ENCODE results near the gene BCOR.

Gene BCOR

DNA sequence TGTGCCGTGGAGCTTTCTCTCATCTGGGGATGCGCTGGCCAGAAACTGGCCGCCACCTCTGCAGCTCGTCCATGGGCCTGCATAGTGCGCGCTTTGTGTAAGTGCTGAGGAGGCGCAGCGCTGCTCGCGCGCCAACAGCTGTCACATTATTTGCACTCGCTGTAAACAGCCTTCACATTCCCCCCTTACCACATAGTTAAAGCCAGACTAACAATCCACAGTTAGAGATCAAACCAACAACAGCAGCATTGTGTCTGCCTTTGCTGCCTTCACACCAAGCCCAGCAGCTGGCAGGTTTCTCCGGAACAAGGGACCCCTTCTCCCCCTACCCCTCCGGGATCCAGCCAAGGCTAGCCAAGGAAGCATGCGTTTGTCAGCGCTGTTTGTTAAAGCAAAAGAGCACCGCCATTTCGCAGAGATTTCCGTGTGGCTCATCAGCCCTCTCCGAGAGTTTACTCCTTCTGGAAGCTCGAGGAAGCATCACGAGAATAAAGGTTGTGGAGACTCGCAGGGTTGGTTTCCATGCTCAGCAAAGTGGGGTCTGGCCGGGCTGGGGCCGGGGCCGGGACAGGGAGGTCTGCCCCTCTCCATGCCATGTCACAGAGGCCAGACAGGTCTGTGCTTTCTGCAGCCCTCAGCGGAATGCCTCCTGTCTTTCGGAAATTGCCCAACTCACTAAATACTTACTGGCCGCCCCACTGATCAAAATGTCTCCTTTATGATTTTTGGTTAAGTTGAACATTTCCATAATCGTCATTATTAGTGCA lies 11.0 kb downstream of the BCOR start:
- peak in 42 of 51 donors; percentile 1 to 77 (median 34) for DNase-seq

DNA sequence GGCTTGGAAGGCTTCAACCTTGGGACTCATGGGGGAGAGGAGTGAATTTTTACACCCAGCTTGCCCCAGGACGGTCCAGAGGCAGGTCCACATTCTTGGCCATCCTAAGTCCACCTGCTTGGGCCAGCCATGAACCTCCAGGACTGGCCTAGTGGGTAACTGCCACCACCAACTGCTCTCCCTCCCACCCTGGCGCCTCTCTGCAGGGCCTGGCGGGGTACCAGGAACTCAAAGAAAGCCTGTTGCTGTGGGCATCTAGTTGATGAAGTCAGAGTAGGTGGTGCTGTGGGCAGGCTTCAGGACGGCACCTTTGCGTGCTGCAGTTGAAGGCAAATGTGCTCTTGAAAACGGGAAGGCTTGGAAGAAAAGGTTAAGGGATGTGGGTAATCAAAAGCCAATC lies 12.0 kb downstream of the BCOR start:
- DNase-seq = peak in 6 of 51 donors; percentile 2 to 14 (median 8)

DNA sequence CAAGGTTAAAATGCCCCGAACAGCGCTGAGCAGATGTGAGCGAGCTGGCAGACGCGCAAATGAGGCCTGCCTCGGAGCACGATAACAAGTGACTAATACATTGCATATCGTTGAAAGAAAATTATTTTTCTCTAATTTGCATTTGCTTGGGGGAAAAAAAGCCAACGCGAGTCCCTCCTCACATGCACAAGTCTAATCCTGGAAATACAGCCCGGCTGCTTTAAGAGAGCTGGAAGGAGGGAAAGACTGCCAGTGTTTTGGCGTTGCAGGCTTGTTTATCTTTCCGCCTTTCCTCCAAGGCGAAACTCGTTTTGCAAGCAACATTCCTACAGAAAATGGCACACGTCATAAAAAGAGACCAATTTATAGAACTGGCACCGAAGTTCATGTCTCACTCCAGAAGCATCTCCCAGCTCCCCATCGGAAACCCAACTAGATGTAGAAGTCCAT lies 12.6 kb downstream of the BCOR start:
- no peak for DNase-seq

DNA sequence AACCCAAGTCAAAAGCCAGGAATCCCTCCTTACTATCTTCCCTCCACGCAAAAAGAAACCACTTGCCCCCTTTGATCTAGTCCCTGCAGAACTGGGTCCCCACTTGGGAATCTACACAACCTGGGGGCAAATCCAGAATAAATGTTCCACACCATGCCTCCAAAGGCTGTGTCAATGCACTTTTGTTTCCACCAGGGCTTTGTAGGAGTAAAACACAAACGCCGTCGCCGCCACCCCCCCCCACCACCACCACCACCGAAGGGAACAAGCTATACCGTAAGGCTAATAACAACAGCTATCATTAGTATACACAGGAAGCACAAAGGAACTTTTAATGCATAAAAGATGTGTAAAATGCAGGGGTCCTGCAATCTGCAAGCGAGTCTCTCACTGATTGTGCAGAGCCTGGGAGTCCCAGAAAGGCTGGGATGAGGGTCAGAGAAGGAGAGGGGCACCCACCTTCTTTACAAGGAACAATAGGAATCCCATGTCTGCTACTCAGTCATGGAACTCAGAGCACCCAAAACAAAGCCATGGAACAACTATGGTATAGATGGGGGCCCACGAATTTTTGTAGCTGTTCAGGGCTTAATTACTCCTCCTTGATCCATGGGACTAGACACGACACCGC lies 13.2 kb downstream of the BCOR start:
- no peak for DNase-seq

DNA sequence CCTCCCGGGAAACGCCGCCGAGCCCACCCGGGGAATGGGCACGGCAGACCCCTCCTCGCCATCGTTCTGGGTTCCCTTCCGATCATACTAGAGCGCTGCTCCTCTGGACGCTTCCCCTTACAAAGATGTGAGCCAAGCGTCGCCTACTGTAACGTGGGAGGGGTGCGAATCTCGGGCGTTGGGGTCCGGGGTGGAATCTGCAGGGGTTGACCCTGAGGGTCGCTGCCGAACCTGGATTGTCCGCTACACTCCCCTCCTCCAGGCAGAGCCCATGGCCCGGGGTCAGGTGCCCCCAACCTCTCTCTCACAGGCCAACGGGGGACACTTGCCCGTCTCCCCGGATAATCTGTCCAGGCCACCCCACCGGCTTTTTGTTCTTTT lies 13.8 kb downstream of the BCOR start:
- DNase-seq = no peak

DNA sequence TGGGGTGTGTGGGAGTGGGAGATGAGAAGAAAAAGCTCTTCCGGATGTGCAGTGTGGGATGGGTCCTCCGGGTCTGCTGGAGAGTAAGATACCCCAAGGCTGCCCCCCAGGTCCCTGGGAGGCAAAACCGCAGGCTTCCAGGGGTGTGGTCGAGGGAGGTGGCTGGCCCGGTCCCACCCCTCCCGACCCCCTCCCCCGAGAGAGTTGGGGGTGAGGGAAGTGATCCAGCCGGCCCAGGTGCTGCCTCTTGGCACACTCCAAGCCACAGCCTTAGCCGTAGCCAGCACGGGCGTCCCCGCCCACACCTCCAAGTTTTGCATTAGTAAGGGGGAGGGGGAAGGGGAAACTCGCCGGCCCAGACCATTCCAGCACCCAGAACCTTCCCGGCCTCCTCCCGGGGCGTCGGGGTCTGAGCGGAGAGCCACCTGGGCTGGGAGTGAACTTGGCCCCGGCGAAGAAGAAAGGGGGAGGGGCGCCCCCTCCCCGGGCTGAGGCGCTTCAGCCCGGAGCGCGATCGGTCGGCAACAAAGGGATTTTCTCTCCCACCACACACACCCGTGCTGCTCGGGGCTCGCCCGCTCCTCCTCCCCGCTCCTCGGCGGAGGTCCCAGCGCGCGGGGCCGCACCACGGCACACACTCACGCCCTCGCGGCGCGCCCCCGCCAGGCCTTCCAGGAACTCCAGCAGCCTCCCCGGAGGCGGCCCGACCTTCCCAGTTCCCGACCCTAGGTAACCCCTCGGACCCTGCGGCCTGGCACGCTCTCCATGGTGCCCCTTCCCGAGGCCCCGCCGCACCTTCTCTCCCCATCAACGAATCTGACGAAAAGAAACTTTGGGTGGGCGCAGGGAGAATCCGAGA lies 14.4 kb downstream of the BCOR start:
- DNase-seq = peak in 4 of 51 donors; percentile 3 to 28 (median 11)

DNA sequence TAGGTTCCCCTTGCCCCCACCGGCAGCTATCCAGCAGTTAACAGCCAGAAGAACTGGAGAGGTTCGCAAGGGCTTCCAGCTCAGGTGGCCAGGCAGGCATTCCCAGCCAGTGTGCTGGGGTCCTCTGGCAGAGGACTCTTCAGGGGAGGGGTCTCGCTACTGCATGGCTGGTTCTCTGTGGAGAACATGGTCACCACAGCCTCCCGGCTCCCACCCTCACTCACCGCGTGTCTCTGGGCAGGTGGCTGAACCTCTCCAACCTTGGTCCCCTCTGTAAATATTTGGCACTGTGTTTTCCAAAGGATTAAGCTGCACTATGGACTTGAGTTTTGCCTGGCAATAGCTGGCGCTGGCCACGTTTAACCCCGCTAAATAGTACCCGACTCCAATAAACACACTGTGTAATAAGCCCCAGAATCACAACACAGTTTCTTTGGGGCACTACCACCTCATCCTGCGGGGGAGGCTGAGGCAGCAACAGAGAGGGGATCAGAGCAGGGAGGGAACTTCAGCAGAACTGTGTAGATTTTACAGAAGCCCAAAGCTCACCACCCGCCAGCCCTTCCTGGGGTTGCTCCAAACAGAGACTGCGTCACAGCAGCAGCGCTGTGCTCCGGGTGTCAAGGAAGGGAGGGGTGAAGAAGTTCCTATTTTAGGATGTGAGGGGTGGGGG lies 15.2 kb downstream of the BCOR start:
- DNase-seq = peak in 1 of 51 donors; percentile 5

DNA sequence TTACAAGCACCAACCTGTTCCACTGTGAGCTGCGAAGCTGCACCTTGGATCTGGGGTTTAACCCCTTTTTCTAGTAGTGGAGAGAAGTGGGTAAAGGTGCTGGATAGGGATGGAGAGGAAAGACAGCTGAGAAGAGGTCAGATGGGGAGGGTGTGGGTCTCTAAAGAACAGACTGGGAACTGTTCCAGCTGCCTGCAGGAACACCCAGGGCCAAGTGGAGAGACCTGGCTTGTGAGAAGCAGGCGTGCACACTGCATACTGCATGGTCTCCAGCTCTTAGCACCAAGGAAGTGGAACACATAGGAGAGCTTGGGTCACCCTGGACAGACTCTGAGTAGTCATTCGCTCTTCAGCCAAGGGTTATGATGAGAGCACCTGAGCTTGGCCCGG lies 16.1 kb downstream of the BCOR start:
- DNase-seq = no peak

DNA sequence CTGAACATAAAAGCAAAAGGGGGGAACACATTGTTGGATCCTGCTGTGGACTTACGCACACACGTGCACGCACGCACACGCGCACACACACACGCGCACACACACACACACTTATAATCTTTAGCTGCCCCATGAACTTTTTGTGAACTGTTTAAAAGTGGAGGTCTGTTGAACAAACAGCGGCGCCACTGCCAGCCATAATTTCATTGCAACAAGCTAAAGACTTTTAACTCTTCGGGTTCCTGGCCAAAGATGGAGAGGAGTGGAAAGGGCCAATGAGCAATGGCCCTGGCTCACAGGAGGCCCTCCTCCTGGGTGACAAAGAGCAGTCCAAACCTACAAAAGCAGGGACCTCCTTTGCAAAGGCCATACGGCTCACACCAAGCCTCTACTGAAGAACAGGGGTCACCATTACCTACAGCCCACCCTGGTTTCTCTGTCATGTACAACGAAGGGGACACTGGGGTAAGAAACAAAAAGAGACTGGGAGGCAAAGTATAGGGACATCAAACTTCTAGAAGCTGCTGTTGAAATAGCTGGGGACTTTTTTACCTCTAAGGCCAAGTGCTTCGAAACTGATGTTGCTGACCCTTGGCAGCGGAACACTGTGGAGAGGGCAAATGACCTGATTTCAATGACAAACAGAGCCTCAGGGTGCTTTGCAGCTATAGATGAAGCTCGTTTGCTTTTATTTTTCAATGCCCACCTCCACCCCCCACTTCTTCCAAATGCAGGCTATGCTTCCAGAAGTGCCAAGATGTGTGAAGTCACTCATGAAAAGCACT lies 16.7 kb downstream of the BCOR start:
- no peak for DNase-seq

DNA sequence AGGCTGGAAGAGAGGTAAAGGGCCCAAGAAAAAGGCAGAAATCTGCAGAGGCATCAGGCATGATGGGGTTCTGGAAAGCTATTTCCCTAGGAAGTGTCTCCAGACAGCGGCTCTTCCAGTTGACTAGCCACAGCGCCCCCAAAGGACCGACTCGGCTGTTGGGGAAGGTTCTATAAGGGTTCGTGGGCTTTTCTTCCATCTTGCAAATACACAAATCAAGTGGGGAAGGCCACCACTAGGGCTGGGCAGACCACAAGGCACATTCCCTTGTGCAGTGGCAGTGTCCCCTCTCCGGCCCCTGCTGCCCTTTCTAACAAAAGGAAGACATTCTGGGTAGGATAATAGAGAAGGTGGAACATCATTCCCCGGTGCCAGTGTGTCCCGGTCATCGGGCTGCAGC lies 18.2 kb downstream of the BCOR start:
- no peak for DNase-seq

DNA sequence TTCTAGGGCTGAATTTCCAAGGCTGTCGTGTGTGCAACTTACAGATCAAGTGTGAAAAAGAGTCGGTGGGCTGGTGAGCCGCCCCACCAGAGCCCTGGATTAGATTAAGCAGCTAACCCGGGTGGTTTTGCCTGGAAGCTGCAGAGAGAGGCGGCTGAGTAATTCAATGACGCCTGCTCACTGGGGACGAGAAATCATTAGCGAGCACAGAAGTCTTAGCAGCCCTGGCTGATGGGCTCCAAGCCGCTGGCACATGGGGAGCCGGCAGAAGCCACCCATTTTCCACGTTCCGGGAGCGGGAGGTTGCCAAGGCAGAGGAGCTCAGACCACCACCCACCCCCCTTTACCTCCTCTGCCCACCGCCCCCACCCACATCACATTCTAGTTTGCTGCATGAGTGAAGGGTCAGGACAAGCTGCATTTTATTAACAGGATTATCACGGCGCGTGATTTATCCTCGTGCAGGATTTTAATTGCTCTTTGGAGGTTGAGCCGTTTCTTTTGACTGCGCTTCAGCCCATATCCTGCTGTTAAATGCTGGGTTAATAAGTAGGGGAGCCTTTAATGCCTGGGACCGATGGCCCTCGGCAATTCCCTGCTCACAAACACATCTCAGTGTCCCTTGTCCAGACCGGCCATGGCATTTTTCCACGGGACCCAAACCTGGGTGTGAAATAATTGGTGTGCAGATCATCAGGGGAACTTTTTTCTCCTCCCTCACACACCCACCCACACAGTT lies 19.1 kb downstream of the BCOR start:
- no peak for DNase-seq

DNA sequence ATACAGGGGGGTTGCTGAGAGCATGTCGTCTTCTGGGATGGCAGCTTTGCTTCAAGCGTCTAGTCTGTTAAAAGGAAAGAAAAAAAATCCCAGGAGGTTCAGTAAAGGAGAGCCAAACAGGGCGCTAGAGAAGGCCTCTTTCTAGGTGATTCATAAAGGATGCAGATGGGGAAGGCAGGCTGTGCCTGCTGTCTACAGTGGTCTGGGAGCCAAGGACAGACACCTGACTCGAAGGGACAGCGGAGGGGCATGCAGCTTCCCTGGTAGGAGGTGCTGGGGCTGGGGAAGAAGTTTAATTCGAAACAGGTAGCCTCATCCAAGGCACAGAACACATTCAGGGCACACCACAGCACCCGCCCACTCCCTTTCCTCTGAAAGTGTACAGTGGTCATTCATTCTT lies 19.9 kb downstream of the BCOR start:
- DNase-seq = no peak

DNA sequence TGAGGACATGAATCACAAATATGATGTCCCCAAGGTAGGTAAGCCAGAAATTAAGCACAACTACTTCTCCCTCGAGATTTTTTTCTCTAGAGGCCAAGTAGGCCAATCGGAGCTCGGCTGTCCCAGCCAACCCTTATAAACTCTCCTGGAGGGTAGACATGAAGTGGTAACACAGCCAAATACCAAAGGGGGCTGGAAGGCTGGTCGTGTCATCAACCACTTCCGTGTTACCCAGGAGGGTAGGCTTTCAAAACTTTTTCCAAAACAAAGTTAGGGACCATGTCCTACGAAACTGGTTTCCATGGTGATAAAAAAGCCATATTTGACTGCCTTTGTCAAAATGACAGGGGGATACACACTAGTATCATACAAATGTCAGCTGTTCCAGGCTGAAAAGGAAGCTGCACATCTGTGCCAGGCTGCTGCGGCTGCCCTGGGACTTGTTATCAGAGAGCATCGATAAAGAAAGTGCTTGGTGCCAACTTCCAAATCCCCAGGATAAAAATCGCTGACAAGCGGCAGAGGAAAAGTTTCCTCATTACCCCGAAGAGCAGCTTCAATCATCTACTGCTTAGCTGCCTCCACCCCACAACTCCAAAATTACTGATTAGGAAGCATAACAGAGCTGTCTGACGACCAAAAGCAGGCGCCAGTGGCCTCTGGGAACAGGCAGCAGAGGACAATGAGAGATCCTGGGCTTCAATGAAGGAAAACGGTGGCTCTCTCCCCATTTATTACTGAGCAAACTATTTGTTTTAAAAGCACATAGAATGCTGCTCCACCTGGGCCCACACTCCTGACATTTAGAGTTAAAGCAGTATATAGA lies 20.8 kb downstream of the BCOR start:
- DNase-seq = no peak

DNA sequence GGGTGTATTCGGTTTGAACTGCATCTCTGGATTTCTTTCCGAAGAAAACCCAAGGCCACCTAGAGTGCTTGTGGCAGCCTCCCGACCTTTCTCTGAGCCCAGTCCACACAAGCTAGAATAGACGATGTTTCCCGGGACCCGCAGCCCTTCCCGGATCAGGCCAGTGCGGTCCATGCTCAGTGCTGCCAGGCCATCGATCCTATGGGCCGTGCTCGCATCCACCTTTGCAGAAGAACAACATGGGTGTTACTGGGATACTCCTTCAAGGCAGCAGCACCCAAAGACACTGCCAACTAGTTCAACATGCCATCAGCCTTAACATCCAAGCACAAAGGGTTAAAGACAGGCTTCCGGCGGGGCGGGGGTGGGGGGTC lies 22.8 kb downstream of the BCOR start:
- DNase-seq = no peak

DNA sequence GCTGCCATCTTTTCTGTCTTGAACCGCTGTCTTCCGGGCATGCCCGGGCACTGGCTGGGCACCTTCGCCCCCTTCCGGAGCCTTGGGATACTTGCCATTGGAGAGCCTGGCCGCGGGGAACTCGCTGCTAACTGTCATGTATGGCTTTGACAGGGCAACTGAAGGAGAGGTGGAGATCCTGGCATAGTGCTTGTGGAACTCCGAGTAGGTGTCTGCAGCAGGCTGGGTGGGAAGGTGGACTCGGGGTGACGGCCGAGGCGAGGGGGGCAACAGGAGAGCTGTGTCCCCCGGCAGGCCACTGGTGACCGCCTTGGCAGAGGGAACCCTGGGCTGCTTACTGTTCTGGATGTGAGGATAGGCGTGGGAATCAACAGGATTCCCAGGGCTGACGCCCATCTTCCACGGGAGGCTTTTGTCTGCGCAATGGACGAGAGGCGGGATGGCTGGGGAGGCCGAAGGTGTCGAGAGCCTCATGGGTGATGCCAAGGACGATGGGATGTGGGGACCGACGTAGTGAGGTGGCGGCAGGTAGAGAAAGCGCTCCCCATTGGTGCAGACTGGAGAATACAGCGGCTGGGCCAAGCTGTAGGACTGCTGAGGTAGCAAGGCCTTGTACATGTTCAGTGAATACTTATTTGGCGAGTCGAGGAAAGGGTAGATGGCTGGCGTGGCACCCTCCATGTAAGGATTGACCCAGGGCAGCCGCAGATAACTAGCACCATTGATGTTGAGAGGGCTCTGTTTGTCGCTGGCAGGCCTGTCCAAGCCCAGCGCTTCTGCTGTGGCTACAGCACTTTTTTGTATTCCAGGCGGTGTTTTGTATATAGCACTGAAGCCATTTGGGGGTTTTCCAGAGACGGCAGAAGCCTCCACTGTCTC lies 23.4 kb downstream of the BCOR start:
- peak in 4 of 51 donors; percentile 2 to 39 (median 10) for DNase-seq

DNA sequence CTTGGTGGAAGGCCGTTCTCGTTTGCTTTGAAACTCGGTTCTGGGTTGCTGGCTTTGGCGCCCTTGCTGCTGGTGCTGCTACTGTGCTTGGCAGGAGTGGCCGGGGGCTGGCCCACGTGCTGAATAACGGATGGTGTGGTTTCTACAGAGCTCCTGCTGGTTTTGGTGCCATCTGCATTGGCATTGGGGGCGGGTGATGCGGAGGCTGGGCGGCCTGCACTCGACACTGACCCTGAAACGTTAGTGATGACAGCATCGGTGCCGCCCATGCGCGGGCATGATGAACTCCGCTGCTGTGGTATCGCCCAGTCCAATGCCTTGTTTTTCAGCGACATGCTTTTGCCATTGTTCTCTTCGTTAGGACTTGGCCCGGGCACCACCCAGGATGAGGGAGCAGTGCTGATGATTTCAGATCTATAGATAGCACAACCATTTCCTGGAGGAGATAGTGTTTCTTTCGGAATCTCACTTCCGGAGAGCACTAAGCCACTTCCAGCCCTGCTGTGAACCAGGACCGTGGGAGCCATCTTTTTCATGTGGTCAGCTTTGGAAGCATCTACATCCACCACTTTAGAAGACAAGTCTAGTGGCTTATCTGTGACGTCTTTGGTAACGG lies 24.2 kb downstream of the BCOR start:
- DNase-seq = no peak

DNA sequence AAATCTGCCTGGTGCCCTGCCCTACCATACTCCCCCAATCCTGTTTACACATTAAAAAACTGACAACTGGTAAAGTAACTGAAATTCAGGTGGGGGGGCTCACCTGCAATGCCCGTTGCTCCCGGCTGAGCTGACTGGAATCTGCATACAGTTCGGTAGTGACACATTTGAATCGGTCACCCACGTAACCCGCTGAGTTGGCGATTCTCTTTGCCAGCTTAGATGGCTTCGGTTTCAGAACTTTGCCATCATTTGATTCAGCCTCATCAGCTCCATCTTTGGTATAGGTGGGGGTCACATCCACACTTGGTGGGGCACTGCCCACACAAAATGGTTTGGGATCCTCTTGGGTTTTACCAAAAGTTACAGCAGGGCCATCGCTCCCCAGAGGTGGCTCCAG lies 25.5 kb downstream of the BCOR start:
- no peak for DNase-seq

DNA sequence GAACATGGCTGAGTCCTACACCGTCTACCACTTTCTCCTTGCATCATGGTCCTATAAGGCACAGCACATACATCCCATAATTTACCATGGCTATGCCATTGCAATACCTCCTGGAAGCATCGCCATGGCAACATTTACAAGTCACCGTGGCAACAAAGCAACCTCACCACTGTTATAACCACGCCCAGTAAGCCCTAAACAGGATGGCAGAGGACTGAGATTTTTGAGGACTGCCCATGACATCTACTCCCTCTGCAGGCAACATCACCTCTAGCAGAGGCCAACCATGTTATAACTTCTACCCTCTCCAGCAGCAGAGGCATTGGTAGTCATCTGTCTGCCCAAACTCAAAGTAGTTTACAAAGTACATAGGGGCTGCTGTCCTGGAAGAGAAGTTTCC lies 29.7 kb downstream of the BCOR start:
- DNase-seq = no peak

All from hypothalamus (tissue), 51 donors.